SJCRH30 (cell line): Measurements from ENCODE around the gene FLNC. TPM values are rescaled to one million over a fixed set of nuclear protein-coding genes. Genes with fewer than 3 reads are reported as not detected.

Experiments
- DNase-seq, 2 experiments: peaks; one replicate each; pipeline ENCODE4 v3.0.0-alpha.2; 2015 to 2020
- H3K27ac ChIP-seq: fragments of 250-450 bp; sonication (Bioruptor Pico); 2 replicates; pipeline ENCODE4 v1.5.1; 2020; ENCODE audit warnings: mild to moderate bottlenecking, moderate library complexity
- H3K27me3 ChIP-seq: fragments of 250-450 bp; sonication (Bioruptor Pico); 2 replicates; pipeline ENCODE4 v1.5.1; 2020; ENCODE audit warnings: mild to moderate bottlenecking, moderate library complexity
- H3K36me3 ChIP-seq: fragments of 250-450 bp; sonication (Bioruptor Pico); 2 replicates; pipeline ENCODE4 v1.5.1; 2020; ENCODE audit warnings: mild to moderate bottlenecking, moderate library complexity
- H3K4me1 ChIP-seq: fragments of 250-450 bp; sonication (Bioruptor Pico); 2 replicates; pipeline ENCODE4 v1.5.1; 2020; ENCODE audit warnings: mild to moderate bottlenecking, moderate library complexity
- H3K4me3 ChIP-seq: fragments of 250-450 bp; sonication (Bioruptor Pico); 2 replicates; pipeline ENCODE4 v1.5.1; 2020; ENCODE audit warnings: mild to moderate bottlenecking, moderate library complexity
- H3K9me3 ChIP-seq: fragments of 250-450 bp; sonication (Bioruptor Pico); replicated peaks from 2 replicates; pipeline ENCODE4 v1.5.1; 2020; ENCODE audit warnings: mild to moderate bottlenecking, moderate library complexity
- total RNA-seq: library from RNA; depleted of rRNA; stranded (reverse); fragments of >200 nt; shearing (Covaris generic); gene quantifications from 2 replicates; pipeline ENCODE4 v1.2.3, GENCODE V29; 2014

The FLNC gene
- total RNA-seq, 1 experiment from 2014 or later: 158 TPM

DNA sequence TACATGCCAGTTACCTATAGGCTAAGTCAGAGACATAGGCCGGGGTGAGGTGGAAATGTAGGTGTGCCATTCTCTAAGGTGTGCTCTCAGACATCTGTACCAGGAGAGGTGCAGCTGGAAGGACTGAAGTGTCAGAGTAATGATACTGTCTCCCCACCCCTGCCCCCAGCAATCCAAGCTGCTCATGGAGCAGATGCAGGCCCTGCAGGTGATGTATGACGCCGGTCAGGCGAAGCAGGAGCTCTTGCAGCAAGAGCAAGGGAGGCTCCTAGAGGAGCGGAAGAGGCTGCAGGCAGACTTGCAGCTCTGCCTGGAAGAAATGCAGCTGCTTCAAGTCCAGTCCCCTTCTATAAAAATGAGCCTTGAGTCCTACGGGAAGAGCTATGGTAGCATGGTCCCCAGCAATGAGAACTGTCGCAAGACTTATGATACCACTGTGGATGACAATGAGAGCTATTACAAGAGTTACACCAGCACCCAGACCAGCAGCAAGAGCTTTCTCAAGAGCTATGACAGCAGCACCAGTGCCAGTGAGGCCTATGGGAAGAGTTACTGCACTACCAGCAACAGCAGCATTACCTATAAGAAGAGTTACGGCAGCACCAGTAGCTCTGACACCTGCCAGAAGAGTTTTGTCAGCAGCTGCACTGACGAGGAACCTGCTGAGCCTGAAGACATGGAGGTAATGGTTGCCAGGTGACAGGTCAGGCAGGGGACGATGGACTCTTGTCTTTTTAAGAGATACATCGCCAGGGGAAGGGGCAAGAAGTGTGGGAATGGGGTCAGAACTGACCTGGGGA is 18.4 kb upstream of the FLNC start:
- DNase-seq: no peak
- H3K36me3 ChIP-seq: no peaks in the 10 kb centered on the region; the same call in 1 of the 2 replicates
- no peaks in the 10 kb centered on the region for H3K27me3 ChIP-seq
- peaks cover 5% of the 10 kb centered on the region; the same call in 1 of the 2 replicates for H3K4me1 ChIP-seq
- H3K4me3 ChIP-seq: no peak overlapping the region
- H3K27ac ChIP-seq: no peak overlapping the region
- no peaks in the 10 kb centered on the region for H3K9me3 ChIP-seq

DNA sequence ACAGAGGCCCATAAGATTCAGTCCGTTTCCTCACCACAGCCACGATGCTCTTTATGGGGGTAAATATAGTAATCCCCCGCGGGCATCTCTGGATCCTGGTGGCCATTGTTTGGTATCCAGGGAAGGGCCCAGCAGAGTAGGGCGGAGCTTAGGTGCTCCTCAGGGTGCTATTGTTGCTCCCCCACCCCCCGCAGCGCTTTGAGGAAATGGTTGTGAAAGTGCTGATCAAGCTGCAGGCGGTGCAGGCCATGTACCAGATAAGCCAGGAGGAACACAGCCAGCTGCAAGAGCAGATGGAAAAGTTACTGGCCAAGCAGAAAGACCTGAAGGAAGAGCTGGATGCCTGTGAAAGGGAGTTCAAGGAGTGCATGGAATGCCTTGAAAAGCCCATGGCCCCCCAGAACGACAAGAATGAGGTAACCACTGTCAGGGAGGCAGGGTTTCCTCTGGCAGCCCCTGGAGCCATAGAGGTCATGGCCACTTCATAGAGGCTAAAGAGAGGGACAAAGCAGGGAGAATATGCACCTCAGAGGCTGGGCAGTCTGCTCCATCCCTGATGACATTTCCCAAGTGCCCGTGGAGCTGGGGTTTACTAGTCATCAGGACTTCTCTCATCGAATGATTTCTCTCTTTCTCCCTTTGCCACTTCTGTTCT is 17.6 kb upstream of the FLNC start:
- no peak for DNase-seq
- Histone ChIP-seq H3K9me3 (no peaks in the 10 kb centered on the region), H3K4me1 (peaks cover 5% of the 10 kb centered on the region; the same call in 1 of the 2 replicates), H3K36me3 (no peaks in the 10 kb centered on the region; the same call in 1 of the 2 replicates), H3K27me3 (no peaks in the 10 kb centered on the region), H3K27ac (no peak overlapping the region), H3K4me3 (no peak overlapping the region)

DNA sequence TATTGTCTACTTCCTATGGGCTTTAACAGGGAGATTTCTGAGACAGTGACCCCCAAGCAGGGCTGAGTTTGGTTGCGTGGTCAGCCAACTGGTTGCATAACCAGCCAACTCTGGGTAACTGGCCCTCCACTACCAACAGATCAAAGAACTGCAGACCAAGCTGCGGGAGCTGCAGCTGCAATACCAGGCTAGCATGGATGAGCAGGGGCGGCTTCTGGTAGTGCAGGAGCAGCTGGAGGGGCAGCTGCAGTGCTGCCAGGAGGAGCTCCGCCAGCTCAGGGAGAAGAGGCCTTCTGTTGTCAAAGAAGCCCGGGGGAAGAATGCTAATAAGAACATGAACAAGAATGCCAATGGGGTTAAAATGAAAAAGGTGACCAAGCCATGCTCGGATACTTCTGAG is 15.7 kb upstream of the FLNC start:
- no peak overlapping the region for H3K27ac ChIP-seq
- no peaks in the 10 kb centered on the region for H3K27me3 ChIP-seq
- DNase-seq: peak; percentile 69 to 72
- H3K4me1 ChIP-seq: peaks cover 5% of the 10 kb centered on the region; the same call in 1 of the 2 replicates
- no peaks in the 10 kb centered on the region for H3K9me3 ChIP-seq
- H3K36me3 ChIP-seq: no peaks in the 10 kb centered on the region
- no peak overlapping the region for H3K4me3 ChIP-seq

DNA sequence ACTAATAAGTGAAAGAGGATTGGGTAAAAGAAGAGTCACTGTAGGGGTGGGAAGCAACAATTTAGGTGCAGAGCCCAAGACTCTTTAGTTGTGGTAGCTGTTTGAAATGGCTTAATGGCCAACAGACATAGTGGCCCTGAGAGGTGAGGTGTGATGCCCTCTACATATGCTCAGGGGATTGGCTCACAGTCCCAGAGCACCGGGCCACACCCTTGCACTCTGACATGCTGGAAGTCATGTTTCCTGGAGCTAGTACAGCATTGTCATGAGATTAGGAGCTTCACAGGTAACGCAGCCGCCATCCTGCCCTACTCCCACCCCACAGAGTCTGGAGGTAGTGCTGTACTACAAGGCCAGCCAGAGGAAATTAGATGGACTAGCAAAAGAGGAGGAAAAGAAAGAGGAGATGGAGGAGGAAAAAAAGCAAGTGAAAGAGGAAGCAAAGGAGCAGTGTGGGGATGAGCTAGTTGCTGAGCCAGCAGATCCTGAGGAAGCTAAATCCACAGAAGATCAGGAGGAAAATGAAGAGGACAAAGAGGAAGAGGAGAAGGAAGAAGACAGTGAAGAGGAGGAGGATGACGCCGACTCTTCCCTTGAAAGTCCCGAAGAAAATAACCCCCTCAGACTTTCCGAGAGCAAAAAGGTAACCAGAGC is 14.8 kb upstream of the FLNC start:
- peaks cover 5% of the 10 kb centered on the region; the same call in 1 of the 2 replicates for H3K4me1 ChIP-seq
- H3K4me3 ChIP-seq: no peak overlapping the region
- no peaks in the 10 kb centered on the region for H3K27me3 ChIP-seq
- H3K9me3 ChIP-seq: no peaks in the 10 kb centered on the region
- H3K36me3 ChIP-seq: no peaks in the 10 kb centered on the region
- no peak for DNase-seq
- no peak overlapping the region for H3K27ac ChIP-seq

DNA sequence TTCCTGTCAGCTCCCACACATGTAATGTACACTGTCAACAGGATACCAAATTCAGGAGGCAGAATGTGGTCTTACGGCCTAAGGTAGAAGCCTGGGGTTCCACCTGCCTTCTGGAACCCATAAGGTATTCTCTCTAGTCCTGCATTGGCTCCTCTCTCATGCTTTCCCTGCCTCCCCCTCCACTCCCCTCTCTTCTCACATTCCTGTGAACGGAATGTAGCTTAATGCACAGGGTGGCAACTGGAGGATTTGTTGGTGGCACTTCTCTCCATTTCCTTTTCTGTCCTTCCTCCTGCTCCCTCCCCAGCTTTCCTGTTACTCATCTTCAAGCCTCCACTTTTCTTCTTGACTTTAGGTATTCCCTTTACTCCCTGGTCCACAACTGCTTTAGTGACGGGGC is 11.5 kb upstream of the FLNC start:
- Histone ChIP-seq H3K27me3 (no peaks in the 10 kb centered on the region), H3K27ac (no peak overlapping the region), H3K4me1 (peaks cover 5% of the 10 kb centered on the region; the same call in 1 of the 2 replicates), H3K4me3 (no peak overlapping the region), H3K9me3 (no peaks in the 10 kb centered on the region), H3K36me3 (no peaks in the 10 kb centered on the region)
- no peak for DNase-seq

DNA sequence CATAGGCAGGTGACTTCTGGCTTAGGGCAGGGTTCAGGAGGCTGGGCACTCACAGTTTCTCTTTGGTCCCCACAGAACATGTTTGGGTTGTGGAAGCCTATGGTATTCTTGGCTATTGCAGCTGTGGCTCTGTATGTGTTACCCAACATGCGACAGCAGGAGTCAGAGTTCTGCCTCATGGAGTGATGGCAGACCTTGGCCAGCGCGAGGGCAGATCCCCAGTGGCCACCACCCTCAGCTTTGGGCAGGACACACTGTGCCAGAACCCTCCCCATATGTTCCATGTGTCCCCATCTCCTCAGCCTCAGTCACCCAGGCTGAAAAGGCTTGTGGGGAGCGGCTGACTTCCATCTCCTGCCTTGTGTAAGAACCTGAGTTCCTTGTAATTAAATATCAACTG is 8.5 kb upstream of the FLNC start:
- Histone ChIP-seq H3K27me3 (no peaks in the 10 kb centered on the region), H3K9me3 (no peaks in the 10 kb centered on the region), H3K27ac (no peak overlapping the region), H3K36me3 (no peaks in the 10 kb centered on the region), H3K4me1 (no peaks in the 10 kb centered on the region), H3K4me3 (no peak overlapping the region)
- DNase-seq: no peak

DNA sequence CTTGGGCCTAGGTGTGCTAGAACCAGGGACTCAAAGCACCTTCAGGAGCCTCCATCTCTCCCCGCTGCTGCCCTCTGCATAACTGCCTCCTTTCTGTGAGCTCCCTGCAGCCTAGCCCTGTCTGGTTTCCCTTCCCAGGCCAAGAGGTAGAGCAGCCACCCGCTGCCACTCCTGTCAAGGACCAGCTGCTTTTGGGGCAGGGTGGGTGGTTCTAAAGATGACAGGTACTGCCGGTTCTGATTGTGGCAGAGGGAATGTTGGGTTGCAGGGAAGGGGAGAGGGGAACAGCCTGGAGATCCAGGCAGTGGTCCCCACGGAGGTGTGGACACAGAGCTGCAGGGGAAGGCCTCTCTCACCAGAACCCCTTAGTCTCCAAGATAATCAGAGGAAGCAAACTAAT is 3.7 kb upstream of the FLNC start:
- Histone ChIP-seq H3K36me3 (peaks cover 3% of the 10 kb centered on the region; the same call in 1 of the 2 replicates), H3K4me3 (no peak overlapping the region), H3K27ac (no peak overlapping the region), H3K4me1 (peaks cover 25% of the 10 kb centered on the region), H3K9me3 (no peaks in the 10 kb centered on the region), H3K27me3 (no peaks in the 10 kb centered on the region)
- no peak for DNase-seq

DNA sequence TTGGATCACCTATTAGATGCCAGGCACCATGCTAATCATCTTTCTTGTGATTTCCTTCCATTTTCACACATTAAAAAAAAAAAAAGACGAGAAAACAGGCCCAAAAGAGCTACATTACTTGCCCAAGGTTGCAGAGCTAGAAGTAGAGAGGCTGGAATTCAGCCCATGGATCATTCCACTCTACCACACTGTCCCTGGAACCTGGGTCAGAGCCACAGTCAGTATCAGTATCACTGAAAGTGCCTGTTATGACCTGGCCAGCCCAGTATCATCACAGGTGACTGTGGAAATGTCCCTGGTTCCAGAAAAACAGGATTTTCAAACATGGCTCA is 3.3 kb upstream of the FLNC start:
- H3K36me3 ChIP-seq: peaks cover 3% of the 10 kb centered on the region; the same call in 1 of the 2 replicates
- H3K27ac ChIP-seq: peak overlapping the region; percentile 58
- H3K9me3 ChIP-seq: no peaks in the 10 kb centered on the region
- H3K27me3 ChIP-seq: no peaks in the 10 kb centered on the region
- H3K4me3 ChIP-seq: no peak overlapping the region
- peaks cover 25% of the 10 kb centered on the region for H3K4me1 ChIP-seq
- DNase-seq: no peak

DNA sequence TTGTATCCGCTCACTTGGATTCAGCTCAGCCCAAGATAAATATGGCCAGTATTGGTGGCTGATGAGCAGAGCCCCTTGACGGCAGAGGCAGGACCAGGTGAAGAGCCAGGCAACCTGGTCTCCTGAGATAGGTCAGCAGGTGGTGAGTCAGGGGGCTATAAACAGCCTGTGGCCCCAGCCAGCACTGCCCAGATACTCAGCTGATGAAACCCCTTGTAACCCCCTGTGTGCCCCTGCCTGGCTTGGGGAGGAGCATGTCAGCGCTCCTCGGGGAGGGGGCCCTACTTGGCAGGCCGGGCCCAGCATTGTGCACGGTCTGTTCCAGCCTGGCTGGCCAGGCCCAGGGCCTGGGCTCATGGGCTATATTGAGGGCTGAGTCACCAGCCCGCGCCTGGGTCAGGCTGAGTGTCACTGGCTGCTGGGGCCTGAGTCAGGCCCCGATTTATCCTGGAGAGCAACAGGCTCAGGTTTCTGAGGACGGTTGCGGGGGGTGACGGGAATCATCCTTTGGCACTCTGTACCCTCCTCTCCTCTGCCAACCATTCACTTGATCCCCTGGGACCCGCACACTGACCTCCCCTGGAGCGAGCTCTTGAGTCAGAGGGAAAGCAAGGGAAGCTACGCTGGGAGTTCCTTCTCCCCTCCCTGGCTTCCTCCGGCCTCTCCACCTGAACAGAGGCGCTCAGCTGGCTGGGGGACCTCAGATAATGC is 2.8 kb upstream of the FLNC start:
- Histone ChIP-seq H3K36me3 (peaks cover 3% of the 10 kb centered on the region; the same call in 1 of the 2 replicates), H3K4me3 (peak overlapping the region; percentile 17), H3K27ac (peak overlapping the region; percentile 58), H3K4me1 (peaks cover 25% of the 10 kb centered on the region), H3K27me3 (no peaks in the 10 kb centered on the region), H3K9me3 (no peaks in the 10 kb centered on the region)
- peak; percentile 77 to 80 for DNase-seq

DNA sequence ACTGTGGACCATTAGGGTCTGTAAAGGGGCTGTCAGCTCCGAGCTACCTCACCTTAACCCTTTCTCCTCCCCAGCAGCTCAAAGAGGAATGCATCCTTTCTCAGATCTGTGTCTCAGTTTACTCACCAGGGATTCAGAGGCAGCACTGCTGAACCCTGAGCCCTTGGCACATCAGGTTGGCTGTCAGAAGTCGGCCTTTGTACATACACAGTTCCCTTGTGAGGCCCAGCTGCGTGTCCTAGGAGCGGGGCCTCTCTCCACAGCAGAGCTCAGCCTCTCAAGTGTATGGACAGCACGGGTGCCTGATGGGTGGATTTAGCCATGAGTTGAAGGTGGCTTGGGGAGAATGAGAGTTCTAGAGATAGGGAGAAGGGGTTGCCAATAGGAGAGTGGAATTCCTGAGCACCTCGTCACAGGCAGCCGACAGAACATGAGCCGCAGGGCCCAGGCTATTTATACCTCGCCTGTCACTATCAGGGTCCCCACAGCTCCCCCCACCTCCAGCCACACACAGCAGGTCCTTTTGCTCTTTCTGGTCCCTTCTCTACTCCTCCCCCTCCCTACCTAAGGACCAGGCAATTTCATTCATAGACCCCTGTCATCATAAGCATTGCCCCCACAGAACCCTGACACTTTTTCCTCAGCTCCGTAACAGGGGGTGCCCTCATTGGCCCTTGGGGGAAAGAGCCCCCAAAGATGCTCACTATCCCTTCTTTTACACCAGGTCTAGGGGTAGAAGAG is 2.1 kb upstream of the FLNC start:
- peak; percentile 67 to 74 for DNase-seq
- H3K27ac ChIP-seq: peak overlapping the region; percentile 58

DNA sequence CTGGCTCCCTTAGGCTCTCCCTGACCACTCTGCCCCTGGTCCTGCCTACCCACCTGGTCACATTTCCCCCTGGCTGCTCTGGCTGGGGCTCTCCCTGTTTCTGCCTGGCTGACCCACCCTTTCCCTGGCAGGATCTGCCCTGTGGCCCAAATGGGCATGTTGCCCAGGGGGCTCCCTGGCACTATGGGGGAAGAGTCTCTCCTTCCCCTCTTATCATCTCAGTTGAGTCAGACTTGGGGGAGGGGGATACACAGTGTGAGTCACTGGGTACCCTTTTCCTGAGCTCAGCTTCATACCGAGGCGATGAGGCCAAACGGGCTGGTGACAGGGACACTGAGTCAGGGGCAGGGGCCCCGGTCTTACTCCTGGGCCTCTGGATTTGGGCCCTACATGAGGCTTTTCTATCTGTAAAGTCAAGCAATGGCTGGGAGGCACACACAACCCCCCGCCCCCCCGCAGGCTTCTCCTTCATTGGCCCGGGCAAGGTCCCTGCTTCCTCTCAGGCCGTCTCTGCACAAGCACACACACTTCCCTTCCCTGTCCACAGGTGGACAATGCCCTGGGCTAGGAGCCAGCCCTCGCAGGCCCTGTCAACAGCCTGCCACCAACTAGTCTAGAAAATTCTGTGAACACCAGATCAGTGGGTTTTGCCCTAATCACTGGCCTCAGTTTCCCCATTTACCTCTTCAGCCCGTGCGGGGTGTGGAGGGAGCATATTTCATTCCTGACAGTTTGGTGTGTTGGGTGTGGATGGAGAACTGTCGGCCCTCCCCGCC is 627 bp upstream of the FLNC start:
- H3K4me1 ChIP-seq: peaks cover 34% of the 10 kb centered on the region
- peak overlapping the region; percentile 99 for H3K4me3 ChIP-seq
- peak; percentile 54 to 60 for DNase-seq
- H3K9me3 ChIP-seq: no peaks in the 10 kb centered on the region
- H3K27ac ChIP-seq: no peak overlapping the region
- peaks cover 8% of the 10 kb centered on the region; the same call in 1 of the 2 replicates for H3K36me3 ChIP-seq
- no peaks in the 10 kb centered on the region for H3K27me3 ChIP-seq

More for the DNA sequence above, 2.1 kb upstream of the FLNC start:
- Histone ChIP-seq H3K36me3 (peaks cover 3% of the 10 kb centered on the region; the same call in 1 of the 2 replicates), H3K4me1 (peaks cover 25% of the 10 kb centered on the region), H3K4me3 (peak overlapping the region; percentile 17), H3K9me3 (no peaks in the 10 kb centered on the region), H3K27me3 (no peaks in the 10 kb centered on the region)

DNA sequence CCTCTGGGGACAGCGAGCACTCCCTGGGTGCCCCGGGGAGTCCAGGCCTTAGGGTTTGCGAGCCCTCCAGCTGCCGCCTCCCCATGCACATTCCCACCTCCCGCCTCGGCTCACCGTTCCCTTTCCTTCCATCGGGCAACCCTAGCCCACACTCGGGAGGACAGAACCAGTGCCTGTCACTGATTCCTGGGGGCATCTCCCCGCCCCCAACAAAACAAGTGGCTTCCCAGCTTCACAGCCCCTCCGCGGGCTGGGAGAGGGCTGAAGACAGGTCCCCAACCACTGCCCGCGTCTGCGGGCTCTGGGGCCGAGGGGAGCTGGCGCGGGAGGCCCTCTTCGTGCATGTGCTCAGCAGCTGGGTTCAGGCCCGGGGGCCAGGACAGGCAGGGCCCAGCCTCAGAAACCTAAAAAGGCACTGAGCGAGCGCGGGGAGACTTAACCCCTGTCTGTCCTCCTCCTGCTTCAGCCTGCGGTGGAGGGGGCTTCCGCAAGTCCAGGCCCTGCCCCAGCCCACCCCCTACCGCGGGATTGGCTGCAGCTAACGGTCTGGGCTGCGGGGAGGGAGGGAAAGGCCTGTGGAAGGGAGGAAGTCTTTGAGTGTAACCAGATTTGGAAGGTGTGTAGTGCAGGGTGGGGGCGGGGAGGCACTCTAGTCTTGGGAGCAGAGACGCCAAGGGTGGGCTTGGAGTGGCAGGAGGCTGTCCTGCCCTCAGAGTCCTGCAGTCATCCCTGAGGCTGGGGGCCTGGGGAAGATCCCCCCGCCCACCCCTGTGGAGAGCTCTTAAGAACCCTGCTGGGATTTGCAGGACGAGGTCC is 1.2 kb downstream of the FLNC start:
- Histone ChIP-seq H3K27me3 (no peaks in the 10 kb centered on the region), H3K27ac (peak overlapping the region; percentile 100), H3K36me3 (peaks cover 23% of the 10 kb centered on the region), H3K4me1 (peaks cover 52% of the 10 kb centered on the region), H3K9me3 (no peaks in the 10 kb centered on the region), H3K4me3 (peak overlapping the region; percentile 99)
- DNase-seq: peak; percentile 90 to 93
